ENCODE data around the gene KATNIP.

Gene KATNIP

GRCh38 chr16:27579087-27579980 lies 29.4 kb downstream of the KATNIP start:
- in situ Hi-C loops (cut with MboI; ENCODE audit: low sequenced_read_pairs) = no loop called here

GRCh38 chr16:27582883-27583282 lies 32.9 kb downstream of the KATNIP start:
- in situ Hi-C loops (cut with MboI; ENCODE audit: low sequenced_read_pairs) = no loop called here

- in situ Hi-C loops (cut with MboI; ENCODE audit: low sequenced_read_pairs) = no loop called here
These were observed 33.7 kb downstream of the KATNIP start for GRCh38 chr16:27583634-27584033.

GRCh38 chr16:27585200-27585599 lies 35.3 kb downstream of the KATNIP start:
- in situ Hi-C loops (cut with MboI; ENCODE audit: low sequenced_read_pairs) = no loop called here

- in situ Hi-C loops (cut with MboI; ENCODE audit: low sequenced_read_pairs) = no loop called here
These were observed 36.8 kb downstream of the KATNIP start for GRCh38 chr16:27586711-27587110.

GRCh38 chr16:27588057-27588456 lies 38.1 kb downstream of the KATNIP start:
- in situ Hi-C loops (cut with MboI; ENCODE audit: low sequenced_read_pairs) = no loop called here

- in situ Hi-C loops (cut with MboI; ENCODE audit: low sequenced_read_pairs) = no loop called here
These were observed 41.9 kb downstream of the KATNIP start for GRCh38 chr16:27591837-27592236.

GRCh38 chr16:27595475-27595874 lies 45.5 kb downstream of the KATNIP start:
- in situ Hi-C loops (cut with MboI; ENCODE audit: low sequenced_read_pairs) = no loop called here

- in situ Hi-C loops (cut with MboI; ENCODE audit: low sequenced_read_pairs) = no loop called here
These were observed 46.0 kb downstream of the KATNIP start for GRCh38 chr16:27595993-27596392.

GRCh38 chr16:27596411-27596810 lies 46.5 kb downstream of the KATNIP start:
- in situ Hi-C loops (cut with MboI; ENCODE audit: low sequenced_read_pairs) = no loop called here

- in situ Hi-C loops (cut with MboI; ENCODE audit: low sequenced_read_pairs) = no loop called here
These were observed 47.4 kb downstream of the KATNIP start for GRCh38 chr16:27597361-27597760.

- in situ Hi-C loops (cut with MboI; ENCODE audit: low sequenced_read_pairs) = no loop called here
These were observed 48.3 kb downstream of the KATNIP start for GRCh38 chr16:27598220-27598619.

- in situ Hi-C loops (cut with MboI; ENCODE audit: low sequenced_read_pairs) = no loop called here
These were observed 49.1 kb downstream of the KATNIP start for GRCh38 chr16:27598931-27599565.

GRCh38 chr16:27599606-27600005 lies 49.7 kb downstream of the KATNIP start:
- in situ Hi-C loops (cut with MboI; ENCODE audit: low sequenced_read_pairs) = no loop called here
